GM12878 (cell line): ENCODE results near the gene GNAQ. TPM values are rescaled to one million over a fixed set of nuclear protein-coding genes. Genes with fewer than 3 reads are reported as not detected.

ENCODE experiments used
- ATAC-seq: fragments of 200-7000 bp; cut with Tn5 transposase; 3 replicates; pipeline ENCODE4 v1.9.1; 2020; ENCODE audit warnings: mild to moderate bottlenecking, moderate library complexity
- BruUV-seq: library from RNA; stranded (reverse); fragments of 400-500 nt; replicated peaks from 2 replicates; lab custom pipeline; 2021; lab: Mats Ljungman, UMichigan
- CTCF ChIA-PET: fragments of 300-600 bp; sonication (Branson Sonifier 250); formaldehyde crosslinking; extraction: SDS; loops from one replicate; lab custom pipeline; 2021; ENCODE audit warnings: inconsistent platforms; lab: Yijun Ruan, JAX
- POLR2A ChIA-PET: fragments of 350-600 bp; formaldehyde crosslinking; extraction: SDS; loops from one replicate; lab custom pipeline; 2021; ENCODE audit warnings: inconsistent platforms; lab: Charles Lee
- RAD21 ChIA-PET: fragments of 300-600 bp; sonication (Branson Sonifier 250); formaldehyde crosslinking; loops from one replicate; lab custom pipeline; 2023; ENCODE audit warnings: antibody characterized with exemption; ENCODE audit not compliant: unreplicated experiment; lab: Charles Lee
- SMC1A ChIA-PET: fragments of 300-600 bp; sonication (Branson Sonifier 250); formaldehyde crosslinking; loops from one replicate; lab custom pipeline; 2023; ENCODE audit not compliant: unreplicated experiment, uncharacterized antibody; lab: Charles Lee
- DNase-seq: peaks from one replicate; pipeline ENCODE4 v3.0.0-alpha.2; 2011; ENCODE audit warnings: low read depth, low spot score
- FAIRE-seq: peaks from 3 replicates; lab custom pipeline; 2011; peaks lifted over from hg19 to GRCh38; lab: Jason Lieb, UNC
- H2AFZ ChIP-seq: 2 replicates; pipeline ENCODE4 v1.6.0; 2011; ENCODE audit warnings: low read depth, low read length, control low read depth; ENCODE audit not compliant: control insufficient read depth
- H3K27ac ChIP-seq: 2 replicates; pipeline ENCODE4 v1.5.1; 2011; ENCODE audit warnings: control low read depth; ENCODE audit not compliant: control insufficient read depth, insufficient read depth
- H3K27me3 ChIP-seq, 2 experiments: replicated peaks in 1 of 2; 2 replicates each; pipeline versions ENCODE4 v1.6.0 to v1.6.1; 2011; ENCODE audit warnings: low read length in 1 of 2; ENCODE audit not compliant: control insufficient read depth in 2 of 2, insufficient read depth in 2 of 2
- H3K36me3 ChIP-seq, 2 experiments: 2 replicates each; pipeline ENCODE4 v1.5.1; 2011; ENCODE audit warnings: low read length in 1 of 2; ENCODE audit not compliant: control insufficient read depth in 2 of 2, insufficient read depth in 2 of 2
- H3K4me1 ChIP-seq: 2 replicates; pipeline ENCODE4 v1.6.1; 2011; ENCODE audit warnings: mild to moderate bottlenecking, low read length, moderate library complexity, mixed read lengths; ENCODE audit not compliant: control insufficient read depth, insufficient read depth
- H3K4me2 ChIP-seq: 2 replicates; pipeline ENCODE4 v1.6.0; 2011; ENCODE audit warnings: control low read depth; ENCODE audit not compliant: control insufficient read depth, insufficient read depth
- H3K4me3 ChIP-seq: fragments of 200-600 bp; sonication (generic); 2 replicates; pipeline ENCODE4 v1.5.1; 2016
- H3K79me2 ChIP-seq: 2 replicates; pipeline ENCODE4 v1.6.0; 2011; ENCODE audit warnings: low read length; ENCODE audit not compliant: control insufficient read depth, insufficient read depth
- H3K9ac ChIP-seq: 2 replicates; pipeline ENCODE4 v1.8.0; 2011; ENCODE audit warnings: low read length, control low read depth, mixed read lengths; ENCODE audit not compliant: control insufficient read depth, insufficient read depth
- H3K9me3 ChIP-seq: replicated peaks from 3 replicates; pipeline ENCODE4 v1.5.1; 2011; ENCODE audit warnings: mild to moderate bottlenecking, low read length; ENCODE audit not compliant: control insufficient read depth, insufficient read depth
- H4K20me1 ChIP-seq: 2 replicates; pipeline ENCODE4 v1.6.0; 2011; ENCODE audit not compliant: control insufficient read depth, insufficient read depth
- BHLHE40 ChIP-seq, 2 experiments: fragments of 450-650 bp in 1 of 2; IDR thresholded peaks; 2 replicates each; pipeline ENCODE4 v1.6.1; 2011 to 2017; ENCODE audit warnings: low read depth in 2 of 2, borderline replicate concordance in 1 of 2, improper control_type of control experiment in 1 of 2, low read length in 1 of 2, mild to moderate bottlenecking in 1 of 2
- BMI1 ChIP-seq: fragments of 450-650 bp; IDR thresholded peaks from 2 replicates; pipeline ENCODE4 v1.6.1; 2016; ENCODE audit warnings: mild to moderate bottlenecking, moderate library complexity, borderline replicate concordance
- HDAC2 ChIP-seq: fragments of 200-600 bp; sonication (generic); IDR thresholded peaks from 2 replicates; pipeline ENCODE4 v1.6.1; 2017
- IRF4 ChIP-seq: IDR thresholded peaks from 2 replicates; pipeline ENCODE4 v1.6.1; 2011; ENCODE audit warnings: low read depth, low read length
- NBN ChIP-seq: fragments of 450-650 bp; IDR thresholded peaks from 2 replicates; pipeline ENCODE4 v1.6.1; 2016
- PAX5 ChIP-seq: IDR thresholded peaks from 2 replicates; pipeline ENCODE4 v1.6.1; 2011; ENCODE audit warnings: low read depth, low read length, borderline replicate concordance
- SP1 ChIP-seq: IDR thresholded peaks from one replicate; pipeline ENCODE4 v1.6.1; 2011; ENCODE audit warnings: low read depth, low read length
- ZBED1 ChIP-seq: IDR thresholded peaks from 2 replicates; pipeline ENCODE4 v1.6.1; 2016; ENCODE audit warnings: borderline replicate concordance
- WGBS: methylation state at CpG from one replicate; pipeline ENCODE4 v1.1.6; 2016; ENCODE audit warnings: low lambda C conversion rate; ENCODE audit not compliant: insufficient replicate concordance, insufficient coverage; ENCODE audit errors: missing lambda C conversion rate; 5-methylcytosine and 5-hydroxymethylcytosine counted together
- in situ Hi-C: fragments of 300-500 bp; cut with MboI; formaldehyde crosslinking; loops from 9 replicates; pipeline ENCODE4 v1.14.3; 2018; ENCODE audit warnings: mixed read lengths
- intact Hi-C: fragments of 100-400 bp; cut with micrococcal nuclease; formaldehyde crosslinking; loops from one replicate; pipeline ENCODE4 v1.14.2; 2022; ENCODE audit not compliant: unreplicated experiment
- polyA plus RNA-seq, 11 experiments: library from polyadenylated mRNA; depleted of rRNA in 4 of 11; unstranded in 6 of 11; stranded (reverse) in 5 of 11; fragments of >200 nt; fragmentation: Nextera tagmentation in 4 of 11; fragmentation: Illumina TruSeq in 1 of 11; extraction: Ambion mirVana in 4 of 11; extraction: Trizol in 1 of 11; gene quantifications; 1 replicate in 1 of 11; 2 replicates in 10 of 11; pipeline versions ENCODE4 v1.2.1 to v1.2.3, GENCODE V29; 2011 to 2016; ENCODE audit warnings: inconsistent platforms in 2 of 11, missing spikeins in 2 of 11, low read depth in 1 of 11
- total RNA-seq, 4 experiments: library from RNA; depleted of rRNA in 3 of 4; stranded (reverse); fragments of >200 nt in 3 of 4; fragmentation: Illumina TruSeq in 1 of 4; extraction: Trizol in 1 of 4; gene quantifications; 2 replicates each; pipeline versions ENCODE4 v1.2.1 to v1.2.3, GENCODE V29; 2013 to 2021
- TF ChIP-seq, protein P1 (sequence below): fragments of 150-350 bp; IDR thresholded peaks from 2 replicates; pipeline ENCODE4 v1.6.1; 2014; ENCODE audit warnings: mild to moderate bottlenecking, low read depth, low read length

Gene GNAQ
- total and polyA plus RNA-seq, 10 of the 15 experiments (the other 5 are each of a cell fraction or from before 2014, with no cell fraction given), result 0.15 to 47.2 (median 0.49) TPM

DNA sequence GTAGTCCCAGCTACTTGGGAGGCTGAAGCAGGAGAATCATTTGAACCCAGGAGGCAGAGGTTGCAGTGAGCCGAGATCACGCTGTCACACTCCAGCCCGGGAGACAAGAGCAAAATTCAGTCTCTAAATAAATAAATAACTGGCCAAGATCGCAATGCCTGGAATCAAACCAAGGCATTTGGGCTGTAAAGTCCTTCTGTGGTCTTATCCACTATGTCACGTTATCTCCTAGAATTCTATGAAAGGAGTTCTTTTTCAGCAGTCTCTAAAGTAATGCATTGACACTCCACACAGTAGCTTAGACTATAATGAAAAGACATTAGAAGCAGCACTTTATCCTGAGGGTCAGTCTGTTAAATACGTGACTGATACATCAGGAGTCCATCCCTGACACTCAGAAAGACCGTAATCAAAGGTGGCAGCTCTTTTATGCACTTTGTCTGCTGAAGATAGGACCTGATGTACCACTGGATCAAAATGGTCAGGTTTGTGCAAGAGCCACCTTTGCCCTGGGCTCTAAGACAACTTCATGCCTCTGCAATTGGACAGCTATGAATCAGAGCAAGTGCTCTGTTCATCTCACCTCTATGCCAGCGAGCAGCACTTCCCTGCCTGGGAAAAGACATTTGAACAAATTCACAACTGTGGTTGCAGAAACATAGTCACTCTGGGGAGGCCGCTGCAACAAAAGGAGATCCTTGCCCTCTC is 351.8 kb downstream of the GNAQ start:
- BruUV-seq, result no TSS peak
- H3K27me3 ChIP-seq, result no peaks in the 10 kb centered on the region; a peak in 1 of 4 replicates
- ATAC-seq, result no peak
- no peak overlapping the region for H3K4me2 ChIP-seq
- H3K4me1 ChIP-seq, result no peaks in the 10 kb centered on the region
- TF ChIP-seq SP1 (no peak), ZBED1 (no peak), BMI1 (no peak), IRF4 (no peak), HDAC2 (no peak), NBN (no peak), BHLHE40 (IDR thresholded peaks at IDR 0.05; ENCODE audit: borderline replicate concordance in 1 of 2, low read depth in 2 of 2, low read length in 1 of 2) (no peak), PAX5 (no peak)
- TF ChIP-seq, protein P1, sequence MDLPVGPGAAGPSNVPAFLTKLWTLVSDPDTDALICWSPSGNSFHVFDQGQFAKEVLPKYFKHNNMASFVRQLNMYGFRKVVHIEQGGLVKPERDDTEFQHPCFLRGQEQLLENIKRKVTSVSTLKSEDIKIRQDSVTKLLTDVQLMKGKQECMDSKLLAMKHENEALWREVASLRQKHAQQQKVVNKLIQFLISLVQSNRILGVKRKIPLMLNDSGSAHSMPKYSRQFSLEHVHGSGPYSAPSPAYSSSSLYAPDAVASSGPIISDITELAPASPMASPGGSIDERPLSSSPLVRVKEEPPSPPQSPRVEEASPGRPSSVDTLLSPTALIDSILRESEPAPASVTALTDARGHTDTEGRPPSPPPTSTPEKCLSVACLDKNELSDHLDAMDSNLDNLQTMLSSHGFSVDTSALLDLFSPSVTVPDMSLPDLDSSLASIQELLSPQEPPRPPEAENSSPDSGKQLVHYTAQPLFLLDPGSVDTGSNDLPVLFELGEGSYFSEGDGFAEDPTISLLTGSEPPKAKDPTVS, result no peak
- no peaks in the 10 kb centered on the region for H3K79me2 ChIP-seq
- CTCF ChIA-PET, result interaction anchor here (0.6 kb wide), 1 partner anchor 15 kb away, joined by 3 read pairs; no protein-coding TSS in a partner anchor
- intact Hi-C loops, result no loop called here
- no peaks in the 10 kb centered on the region for H3K36me3 ChIP-seq
- no peak overlapping the region for H2AFZ ChIP-seq
- no peaks in the 10 kb centered on the region for H4K20me1 ChIP-seq
- in situ Hi-C loops, result no loop called here
- WGBS, result 16% methylated on average over 9 of the region's 9 CpGs
- no peak overlapping the region for H3K9ac ChIP-seq
- RAD21 ChIA-PET, result interaction anchor here (1.1 kb wide), 1 partner anchor 68 kb away, joined by 3 read pairs; no protein-coding TSS in a partner anchor
- H3K27ac ChIP-seq, result no peak overlapping the region
- no peak for FAIRE-seq
- POLR2A ChIA-PET, result no interaction called here
- SMC1A ChIA-PET, result interaction anchor here (0.7 kb wide), 1 partner anchor 452 kb away, joined by 4 read pairs; no protein-coding TSS in a partner anchor
- no peak overlapping the region for H3K4me3 ChIP-seq
- no peaks in the 10 kb centered on the region for H3K9me3 ChIP-seq
- DNase-seq, result no peak
